Measurements from ENCODE around the gene FAF2.

DNA sequence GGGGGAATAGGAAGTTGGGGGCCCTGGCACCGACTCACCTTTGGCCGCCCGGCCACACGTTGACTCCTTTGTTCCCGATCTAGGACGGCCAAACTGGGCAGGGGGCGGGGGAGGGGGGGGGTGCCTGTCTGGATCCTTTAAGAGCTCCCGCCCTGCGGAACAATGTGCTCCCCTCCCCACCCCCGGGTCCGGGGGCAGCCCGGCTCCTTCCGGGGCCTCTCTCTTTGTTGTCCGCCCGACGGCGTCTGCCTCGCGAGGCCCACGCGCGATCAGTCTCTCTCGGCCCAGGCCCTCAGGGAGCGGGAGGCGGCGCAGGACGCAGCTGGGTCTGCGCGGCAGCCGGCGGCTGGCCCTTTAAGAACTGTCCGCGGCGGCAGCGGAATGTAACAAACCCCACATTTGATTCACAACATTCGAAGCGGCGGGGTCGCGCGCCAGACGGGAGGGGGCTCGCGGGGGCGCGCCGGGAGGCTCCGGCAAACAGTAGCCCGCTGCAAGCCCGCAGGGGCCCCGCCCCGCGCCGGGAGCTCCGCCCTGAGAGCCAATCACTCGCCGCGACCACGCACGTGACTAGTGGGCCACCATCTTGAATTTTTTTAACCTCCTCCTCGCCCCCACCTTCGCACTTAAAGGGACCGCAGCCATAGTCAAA lies 88.8 kb downstream of the FAF2 start, which contains the start of gene RNF44:
- TF ChIP-seq POLR2A (IDR thresholded peaks at IDR 0.05) (peak in 2 of 3 donors; percentile 52 to 79), POLR2AphosphoS5 (IDR thresholded peaks at IDR 0.05) (peak; percentile 86 to 89 (median 88))
- TF ChIP-seq, protein P1, sequence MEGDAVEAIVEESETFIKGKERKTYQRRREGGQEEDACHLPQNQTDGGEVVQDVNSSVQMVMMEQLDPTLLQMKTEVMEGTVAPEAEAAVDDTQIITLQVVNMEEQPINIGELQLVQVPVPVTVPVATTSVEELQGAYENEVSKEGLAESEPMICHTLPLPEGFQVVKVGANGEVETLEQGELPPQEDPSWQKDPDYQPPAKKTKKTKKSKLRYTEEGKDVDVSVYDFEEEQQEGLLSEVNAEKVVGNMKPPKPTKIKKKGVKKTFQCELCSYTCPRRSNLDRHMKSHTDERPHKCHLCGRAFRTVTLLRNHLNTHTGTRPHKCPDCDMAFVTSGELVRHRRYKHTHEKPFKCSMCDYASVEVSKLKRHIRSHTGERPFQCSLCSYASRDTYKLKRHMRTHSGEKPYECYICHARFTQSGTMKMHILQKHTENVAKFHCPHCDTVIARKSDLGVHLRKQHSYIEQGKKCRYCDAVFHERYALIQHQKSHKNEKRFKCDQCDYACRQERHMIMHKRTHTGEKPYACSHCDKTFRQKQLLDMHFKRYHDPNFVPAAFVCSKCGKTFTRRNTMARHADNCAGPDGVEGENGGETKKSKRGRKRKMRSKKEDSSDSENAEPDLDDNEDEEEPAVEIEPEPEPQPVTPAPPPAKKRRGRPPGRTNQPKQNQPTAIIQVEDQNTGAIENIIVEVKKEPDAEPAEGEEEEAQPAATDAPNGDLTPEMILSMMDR (IDR thresholded peaks at IDR 0.05 in 8 of 11, conservative IDR thresholded peaks at IDR 0.05 in 3 of 11): peak in 1 of 11 experiments; percentile 21
